CD14-positive monocyte (primary cell): ENCODE measurements around the gene ACSL3. TPM values are rescaled to one million over a fixed set of nuclear protein-coding genes. Genes with fewer than 3 reads are reported as not detected.

Experiments
- DNase-seq, 3 donors: peaks; one replicate each; pipeline ENCODE4 v3.0.0-alpha.2; 2011 to 2022
- H2AFZ ChIP-seq: 2 replicates; pipeline ENCODE4 v1.6.0; 2012; ENCODE audit warnings: mild to moderate bottlenecking, low read depth, low read length, inconsistent platforms; ENCODE audit not compliant: insufficient read depth, poor library complexity, severe bottlenecking
- H3K27ac ChIP-seq, 2 donors: 1 replicate in 1 of 2; 2 replicates in 1 of 2; pipeline ENCODE4 v1.5.1; 2012 to 2013; ENCODE audit warnings: low read length in 2 of 2, control low read depth in 1 of 2, inconsistent platforms in 1 of 2, low read depth in 1 of 2, mild to moderate bottlenecking in 1 of 2
- H3K27me3 ChIP-seq, 2 donors: one replicate each; pipeline versions ENCODE4 v1.6.0 to v1.6.1; 2011 to 2013; ENCODE audit warnings: low read length in 2 of 2; ENCODE audit not compliant: control insufficient read depth in 2 of 2, insufficient read depth in 2 of 2
- H3K36me3 ChIP-seq, 2 donors: replicated peaks in 1 of 2; 1 replicate in 1 of 2; 2 replicates in 1 of 2; pipeline versions ENCODE4 v1.5.1 to v1.6.1; 2012 to 2013; ENCODE audit warnings: low read length in 2 of 2, control low read depth in 1 of 2, inconsistent platforms in 1 of 2, mild to moderate bottlenecking in 1 of 2; ENCODE audit not compliant: insufficient read depth in 2 of 2, control insufficient read depth in 1 of 2
- H3K4me1 ChIP-seq, 2 donors: 1 replicate in 1 of 2; 2 replicates in 1 of 2; pipeline versions ENCODE4 v1.5.1 to v1.6.1; 2012 to 2013; ENCODE audit warnings: low read length in 2 of 2, control low read depth in 1 of 2, inconsistent platforms in 1 of 2, mild to moderate bottlenecking in 1 of 2, moderate library complexity in 1 of 2; ENCODE audit not compliant: insufficient read depth in 2 of 2, control insufficient read depth in 1 of 2
- H3K4me2 ChIP-seq: replicated peaks from 2 replicates; pipeline ENCODE3; 2012; ENCODE audit warnings: low read length, moderate library complexity, mild to moderate bottlenecking; ENCODE audit not compliant: poor library complexity, severe bottlenecking; ENCODE audit errors: extremely low read depth
- H3K4me3 ChIP-seq, 3 experiments: fragments of 200-600 bp in 1 of 3; sonication (generic) in 1 of 3; replicated peaks in 1 of 3; 1 replicate in 2 of 3; 2 replicates in 1 of 3; pipeline ENCODE4 v1.5.1; 2011 to 2013; ENCODE audit warnings: low read length in 3 of 3, mild to moderate bottlenecking in 3 of 3, control low read depth in 2 of 3, low read depth in 2 of 3, inconsistent platforms in 1 of 3, moderate library complexity in 1 of 3
- H3K79me2 ChIP-seq: 2 replicates; pipeline ENCODE4 v1.6.0; 2012; ENCODE audit warnings: mild to moderate bottlenecking, control low read depth, inconsistent platforms, low read length, moderate library complexity; ENCODE audit not compliant: insufficient read depth
- H3K9ac ChIP-seq: 2 replicates; pipeline ENCODE4 v1.6.0; 2017; ENCODE audit warnings: low read length, mild to moderate bottlenecking; ENCODE audit not compliant: insufficient read depth, poor library complexity, severe bottlenecking
- H3K9me3 ChIP-seq, 2 donors: replicated peaks in 1 of 2; 1 replicate in 1 of 2; 2 replicates in 1 of 2; pipeline versions ENCODE4 v1.5.1 to v1.6.1; 2012 to 2013; ENCODE audit warnings: low read length in 2 of 2, control low read depth in 1 of 2; ENCODE audit not compliant: control insufficient read depth in 1 of 2, insufficient read depth in 1 of 2
- H4K20me1 ChIP-seq: 2 replicates; pipeline ENCODE4 v1.6.0; 2012; ENCODE audit warnings: mild to moderate bottlenecking, low read length, control low read depth, moderate library complexity; ENCODE audit not compliant: insufficient read depth
- H3K27ac Mint-ChIP-seq, 7 donors: one replicate each; pipeline ENCODE4 v1.8.0; 2020; ENCODE audit warnings: mild to moderate bottlenecking in 7 of 7, mixed read lengths in 7 of 7, moderate library complexity in 6 of 7, inconsistent platforms in 2 of 7
- H3K27me3 Mint-ChIP-seq, 3 donors: one replicate each; pipeline ENCODE4 v1.8.0; 2021 to 2022; ENCODE audit warnings: low read depth in 3 of 3, mild to moderate bottlenecking in 3 of 3, mixed read lengths in 3 of 3, moderate library complexity in 3 of 3, inconsistent platforms in 1 of 3
- H3K36me3 Mint-ChIP-seq, 2 donors: one replicate each; pipeline ENCODE4 v1.8.0; 2020; ENCODE audit warnings: mixed read lengths in 2 of 2, inconsistent platforms in 1 of 2, mild to moderate bottlenecking in 1 of 2
- H3K4me1 Mint-ChIP-seq: one replicate; pipeline ENCODE4 v1.8.0; 2020; ENCODE audit warnings: mild to moderate bottlenecking, mixed read lengths
- H3K4me3 Mint-ChIP-seq, 2 donors: one replicate each; pipeline ENCODE4 v1.8.0; 2020; ENCODE audit warnings: mild to moderate bottlenecking in 2 of 2, mixed read lengths in 2 of 2, moderate library complexity in 1 of 2
- H3K9me3 Mint-ChIP-seq, 7 donors: one replicate each; pipeline ENCODE4 v1.8.0; 2020 to 2022; ENCODE audit warnings: mixed read lengths in 7 of 7, mild to moderate bottlenecking in 6 of 7, moderate library complexity in 6 of 7, inconsistent platforms in 2 of 7
- CTCF ChIP-seq: fragments of 200-600 bp; IDR thresholded peaks from one replicate; pipeline ENCODE4 v1.8.0; 2022; ENCODE audit warnings: antibody characterized with exemption, mild to moderate bottlenecking
- WGBS: methylation state at CpG from one replicate; pipeline ENCODE4 v1.1.5; 2013; ENCODE audit warnings: missing lambda C conversion rate; ENCODE audit not compliant: insufficient coverage; 5-methylcytosine and 5-hydroxymethylcytosine counted together
- intact Hi-C, 2 donors: fragments of 100-400 bp; cut with micrococcal nuclease; formaldehyde crosslinking; loops; one replicate each; pipeline versions ENCODE4 v1.15.0 to v1.15.1; 2023
- polyA plus RNA-seq, 3 donors: library from polyadenylated mRNA; depleted of rRNA in 1 of 3; unstranded in 2 of 3; stranded (reverse) in 1 of 3; fragments of 300-500 nt in 2 of 3; fragments of >200 nt in 1 of 3; fragmentation: Illumina TruSeq in 2 of 3; gene quantifications; 1 replicate in 2 of 3; 2 replicates in 1 of 3; pipeline ENCODE4 v1.2.3, GENCODE V29; 2012 to 2021

The ACSL3 gene
- polyA plus RNA-seq, 3 donors = 8.8 to 24.4 (median 19.9) TPM

- no peaks in the 10 kb centered on the region for H4K20me1 ChIP-seq
- no peak overlapping the region for H3K4me3 ChIP-seq
- H3K27ac ChIP-seq = no peak overlapping the region
- no peak for TF ChIP-seq CTCF
- H3K4me2 ChIP-seq = no peak overlapping the region
- no CpG with 5 or more reads among the region's 1 CpG for WGBS
- no peaks in the 10 kb centered on the region for H3K27me3 ChIP-seq
- no peaks in the 10 kb centered on the region for H3K9me3 Mint-ChIP-seq
- no peak overlapping the region for H3K9ac ChIP-seq
- H3K36me3 Mint-ChIP-seq = no peaks in the 10 kb centered on the region
- no peak for DNase-seq
- peaks cover 0 to 1% (median 0%) of the 10 kb centered on the region in 3 donors for H3K27me3 Mint-ChIP-seq
- H3K79me2 ChIP-seq = no peaks in the 10 kb centered on the region
- H3K4me3 Mint-ChIP-seq = no peak overlapping the region
- no peak overlapping the region for H3K27ac Mint-ChIP-seq
- intact Hi-C loops = no loop called here
- H3K4me1 ChIP-seq = peaks cover 15 to 18% of the 10 kb centered on the region in 2 donors
- H3K4me1 Mint-ChIP-seq = peaks cover 22% of the 10 kb centered on the region
- no peak overlapping the region for H2AFZ ChIP-seq
- no peaks in the 10 kb centered on the region for H3K36me3 ChIP-seq
- H3K9me3 ChIP-seq = no peaks in the 10 kb centered on the region
These were observed 33.4 kb upstream of the ACSL3 start for GRCh38 chr2:222827417-222827816.

GRCh38 chr2:222828572-222828971, 32.3 kb upstream of the ACSL3 start:
- no peak overlapping the region for H3K4me3 Mint-ChIP-seq
- Histone ChIP-seq H3K4me2 (no peak overlapping the region), H3K79me2 (no peaks in the 10 kb centered on the region), H4K20me1 (no peaks in the 10 kb centered on the region), H3K9me3 (no peaks in the 10 kb centered on the region), H3K4me3 (no peak overlapping the region), H3K36me3 (no peaks in the 10 kb centered on the region), H3K4me1 (peaks cover 7 to 11% of the 10 kb centered on the region in 2 donors), H3K9ac (no peak overlapping the region), H2AFZ (no peak overlapping the region), H3K27me3 (no peaks in the 10 kb centered on the region), H3K27ac (no peak overlapping the region)
- no peaks in the 10 kb centered on the region for H3K9me3 Mint-ChIP-seq
- peaks cover 0 to 1% (median 1%) of the 10 kb centered on the region in 3 donors for H3K27me3 Mint-ChIP-seq
- no peaks in the 10 kb centered on the region for H3K36me3 Mint-ChIP-seq
- 94% methylated on average over 8 of the region's 11 CpGs for WGBS
- no peak for DNase-seq
- H3K4me1 Mint-ChIP-seq = peaks cover 13% of the 10 kb centered on the region
- intact Hi-C loops = no loop called here
- TF ChIP-seq CTCF = no peak
- H3K27ac Mint-ChIP-seq = no peak overlapping the region
